Measurements from ENCODE around the gene CD200. TPM values are rescaled to one million over a fixed set of nuclear protein-coding genes. Genes with fewer than 3 reads are reported as not detected.
"Not testable (repeated sequence)": the region's sequence is repeated elsewhere in the genome, so short reads cannot be mapped to it uniquely, and the experiment has no call there.

The CD200 gene
- polyA plus RNA-seq, 3 donors: 2.6 to 25.7 (median 13.0) TPM

- WGBS, 3 donors: 83 to 94% (median 90%) methylated on average over 2 of the region's 2 CpGs
Measured at GRCh38 chr3:112399064-112399463, 66.1 kb downstream of the CD200 start.

GRCh38 chr3:112399554-112399953 lies 66.6 kb downstream of the CD200 start:
- H3K27ac ChIP-seq (ENCODE audit: low read depth, low read length): not testable (repeated sequence)
- 84 to 93% (median 92%) methylated on average over 4 to 6 of the region's 6 CpGs for WGBS, 3 donors

More at GRCh38 chr3:112399064-112399463, 66.1 kb downstream of the CD200 start:
- no peak overlapping the region for H3K27ac ChIP-seq (ENCODE audit: low read depth, low read length)

- 88 to 99% (median 96%) methylated on average over 5 of the region's 5 CpGs for WGBS, 3 donors
- not testable (repeated sequence) for H3K27ac ChIP-seq (ENCODE audit: low read depth, low read length)
Measured at GRCh38 chr3:112400317-112400716, 67.4 kb downstream of the CD200 start.

GRCh38 chr3:112401617-112402016 lies 68.7 kb downstream of the CD200 start:
- WGBS, 3 donors: 83 to 89% (median 89%) methylated on average over 2 of the region's 2 CpGs
- H3K27ac ChIP-seq (ENCODE audit: low read depth, low read length): no peak overlapping the region

- 81 to 98% (median 96%) methylated on average over 2 of the region's 2 CpGs for WGBS, 3 donors
- no peak overlapping the region for H3K27ac ChIP-seq (ENCODE audit: low read depth, low read length)
Measured at GRCh38 chr3:112403103-112403502, 70.1 kb downstream of the CD200 start.

GRCh38 chr3:112404924-112405549 lies 72.1 kb downstream of the CD200 start:
- H3K27ac ChIP-seq (ENCODE audit: low read depth, low read length): not testable (repeated sequence)
- 80 to 92% (median 91%) methylated on average over 5 of the region's 5 CpGs for WGBS, 3 donors

- WGBS, 3 donors: 73 to 89% (median 74%) methylated on average over 4 of the region's 4 CpGs
Measured at GRCh38 chr3:112405845-112406244, 72.9 kb downstream of the CD200 start.

GRCh38 chr3:112407214-112407887 lies 74.4 kb downstream of the CD200 start:
- WGBS, 3 donors: 48 to 88% (median 78%) methylated on average over 6 of the region's 6 CpGs
- no peak overlapping the region for H3K27ac ChIP-seq (ENCODE audit: low read depth, low read length)

More at GRCh38 chr3:112405845-112406244, 72.9 kb downstream of the CD200 start:
- H3K27ac ChIP-seq (ENCODE audit: low read depth, low read length): no peak overlapping the region

- WGBS, 3 donors: 57 to 97% (median 94%) methylated on average over 2 of the region's 2 CpGs
- H3K27ac ChIP-seq (ENCODE audit: low read depth, low read length): no peak overlapping the region
Measured at GRCh38 chr3:112407888-112408702, 75.1 kb downstream of the CD200 start.

GRCh38 chr3:112409041-112409440 lies 76.1 kb downstream of the CD200 start:
- H3K27ac ChIP-seq (ENCODE audit: low read depth, low read length): no peak overlapping the region
- WGBS, 3 donors: 57 to 87% (median 74%) methylated on average over 4 of the region's 4 CpGs

- H3K27ac ChIP-seq (ENCODE audit: low read depth, low read length): no peak overlapping the region
Measured at GRCh38 chr3:112411425-112411824, 78.5 kb downstream of the CD200 start.

More at GRCh38 chr3:112411425-112411824, 78.5 kb downstream of the CD200 start:
- 67 to 82% (median 80%) methylated on average over 3 of the region's 3 CpGs for WGBS, 3 donors

Other genes with a start within 250 kb of the CD200 start
- 10 to 100 TPM in 1 of 3 donors, 1 to 10 TPM in 1, under 1 TPM in 1; 0.22 to 10.8 (median 3.4) TPM for gene C3orf52, start 246.8 kb upstream of the CD200 start, polyA plus RNA-seq
- under 1 TPM in 2 of 3 donors, not detected in 1; 0.08 to 0.12 TPM for gene GCSAM, start 199.9 kb upstream of the CD200 start, polyA plus RNA-seq
- gene SLC9C1, start 38.9 kb upstream of the CD200 start, polyA plus RNA-seq: under 1 TPM in 1 of 3 donors, not detected in 2; 0.06 TPM
- gene BTLA, start 166.3 kb downstream of the CD200 start, polyA plus RNA-seq: 1 to 10 TPM in 1 of 3 donors, under 1 TPM in 1, not detected in 1; 0.43 to 1.2 TPM
- 10 to 100 TPM; 31.4 to 47.9 (median 44.2) TPM for gene ATG3, start 228.8 kb downstream of the CD200 start, polyA plus RNA-seq
- gene SLC35A5, start 228.9 kb downstream of the CD200 start, polyA plus RNA-seq: 10 to 100 TPM in 2 of 3 donors, 1 to 10 TPM in 1; 6.5 to 13.0 (median 12.0) TPM

Measured in adipose tissue (tissue), 3 donors.